ENCODE measurements around the gene RECQL5.

The RECQL5 gene
- total RNA-seq: 11.2 to 29.9 reads per million in 2 donors

GRCh38 chr17:75666959-75667790, at the start of gene RECQL5, which contains the start of gene SAP30BP:
RECQL5 (minus strand) TSS chr17:75667154; CDS start chr17:75666557, 597 bp downstream.
SAP30BP (plus strand) TSS chr17:75667338; CDS start chr17:75667373, 35 bp downstream.
- DNase-seq: peak; percentile 93 to 98 (median 97)

- no peak for DNase-seq
Measured at GRCh38 chr17:75712446-75712845, 45.5 kb upstream of the RECQL5 start.

GRCh38 chr17:75707079-75707571, 40.2 kb upstream of the RECQL5 start:
- no peak for DNase-seq

GRCh38 chr17:75706042-75706728, 39.2 kb upstream of the RECQL5 start:
- DNase-seq: no peak

- DNase-seq: no peak
Measured at GRCh38 chr17:75704963-75705875, 38.3 kb upstream of the RECQL5 start.

GRCh38 chr17:75703591-75703990, 36.6 kb upstream of the RECQL5 start:
- DNase-seq: no peak

- DNase-seq: no peak
Measured at GRCh38 chr17:75703191-75703590, 36.2 kb upstream of the RECQL5 start.

GRCh38 chr17:75701288-75701687, 34.3 kb upstream of the RECQL5 start:
- no peak for DNase-seq

- no peak for DNase-seq
Measured at GRCh38 chr17:75698659-75699058, 31.7 kb upstream of the RECQL5 start.

- DNase-seq: no peak
Measured at GRCh38 chr17:75697651-75698291, 30.8 kb upstream of the RECQL5 start.

GRCh38 chr17:75695830-75696271, 28.9 kb upstream of the RECQL5 start:
- no peak for DNase-seq

- DNase-seq: no peak
Measured at GRCh38 chr17:75695141-75695829, 28.3 kb upstream of the RECQL5 start.

- no peak for DNase-seq
Measured at GRCh38 chr17:75694536-75694935, 27.6 kb upstream of the RECQL5 start.

GRCh38 chr17:75693500-75694481, 26.8 kb upstream of the RECQL5 start:
- DNase-seq: no peak

GRCh38 chr17:75692976-75693375, 26.0 kb upstream of the RECQL5 start:
- DNase-seq: no peak

GRCh38 chr17:75691801-75692626, 25.1 kb upstream of the RECQL5 start:
- DNase-seq: no peak

GRCh38 chr17:75691371-75691791, 24.4 kb upstream of the RECQL5 start:
- DNase-seq: peak in 1 of 5 experiments; percentile 35

- peak in 2 of 5 experiments; percentile 23 to 56 for DNase-seq
Measured at GRCh38 chr17:75689441-75689873, 22.5 kb upstream of the RECQL5 start.

Data from T-helper 2 cell (primary cell).